GM15510 (cell line): ENCODE measurements around the gene FAM118A.

Source experiments
- POLR2A ChIP-seq: IDR thresholded peaks from 3 replicates; pipeline ENCODE4 v1.6.1; 2011; ENCODE audit warnings: borderline replicate concordance; ENCODE audit not compliant: insufficient read length; ENCODE audit errors: extremely low read depth

The FAM118A gene

DNA sequence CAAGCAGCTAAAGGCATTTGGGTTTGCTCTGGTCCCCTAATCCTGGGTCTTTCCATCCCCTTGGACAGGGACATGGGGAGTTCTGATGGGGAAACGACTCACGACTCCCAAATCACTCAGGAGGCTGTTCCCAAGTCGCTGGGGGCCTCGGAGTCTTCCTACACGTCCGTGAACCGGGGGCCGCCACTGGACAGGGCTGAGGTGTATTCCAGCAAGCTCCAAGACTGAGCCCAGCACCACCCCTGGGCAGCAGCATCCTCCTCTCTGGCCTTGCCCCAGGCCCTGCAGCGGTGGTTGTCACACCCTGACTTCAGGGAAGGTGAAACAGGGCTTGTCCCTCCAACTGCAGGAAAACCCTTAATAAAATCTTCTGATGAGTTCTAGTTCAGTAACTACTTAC, 14.2 kb upstream of the FAM118A start:
- no peak for TF ChIP-seq POLR2A

DNA sequence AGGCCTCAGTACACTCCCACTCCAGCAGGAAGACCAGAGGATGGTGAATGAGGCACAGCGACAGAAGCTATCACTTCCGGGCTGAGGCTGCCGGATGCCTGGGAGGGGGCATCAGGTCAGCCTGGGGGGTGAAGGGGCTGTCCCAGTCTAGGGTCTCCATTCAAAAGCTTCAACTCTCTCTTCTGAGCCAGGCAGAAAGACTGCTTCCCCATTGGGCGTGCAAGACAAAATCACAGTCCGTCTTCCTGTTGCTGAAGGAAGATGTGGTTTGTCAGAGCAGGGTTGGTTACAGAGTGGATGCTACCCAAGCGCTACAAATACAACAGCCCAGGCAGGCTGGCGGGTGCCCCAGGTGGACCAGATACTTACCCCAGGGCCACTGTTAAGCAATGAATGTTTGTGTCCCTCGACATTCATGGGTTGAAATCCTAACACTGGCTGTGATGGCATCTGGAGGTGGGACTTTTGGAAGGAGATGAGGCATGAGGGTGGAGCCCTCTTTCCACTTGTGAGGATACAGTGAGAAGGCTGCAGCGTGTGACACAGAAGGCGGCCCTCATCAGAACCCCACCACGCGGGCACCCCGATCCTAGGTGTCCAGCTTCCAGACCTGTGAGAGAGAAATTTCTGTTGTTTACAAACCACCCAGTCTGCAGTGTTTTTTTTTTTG, 13.0 kb upstream of the FAM118A start:
- no peak for TF ChIP-seq POLR2A

DNA sequence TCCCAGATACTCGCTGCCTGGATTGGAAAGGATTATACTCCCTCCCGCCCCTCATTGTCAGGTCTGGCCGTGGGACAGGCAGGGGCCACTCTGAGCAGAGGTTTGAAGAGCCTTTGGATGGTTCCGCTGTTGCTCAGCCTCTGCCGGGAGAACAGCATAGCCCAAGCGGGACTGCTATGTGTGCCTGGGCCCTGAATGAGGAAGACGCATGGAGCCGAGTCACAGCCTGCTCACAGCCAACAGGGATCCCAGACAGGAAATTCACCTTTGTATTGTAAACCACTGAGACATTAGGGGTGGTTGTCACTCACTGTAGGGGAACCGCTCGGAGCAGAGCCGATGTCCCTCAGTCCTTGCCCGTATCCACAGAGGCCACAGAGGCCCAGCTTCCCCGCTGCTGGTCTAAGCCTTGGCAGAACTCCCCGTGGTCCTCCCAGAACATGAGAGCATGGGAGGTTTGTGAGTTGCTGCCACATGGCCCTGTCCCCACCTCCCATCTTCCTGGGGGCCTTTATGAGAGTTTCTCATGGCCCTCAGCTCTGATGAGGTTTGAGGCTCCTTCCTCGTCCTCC, 10.7 kb upstream of the FAM118A start:
- TF ChIP-seq POLR2A = no peak

DNA sequence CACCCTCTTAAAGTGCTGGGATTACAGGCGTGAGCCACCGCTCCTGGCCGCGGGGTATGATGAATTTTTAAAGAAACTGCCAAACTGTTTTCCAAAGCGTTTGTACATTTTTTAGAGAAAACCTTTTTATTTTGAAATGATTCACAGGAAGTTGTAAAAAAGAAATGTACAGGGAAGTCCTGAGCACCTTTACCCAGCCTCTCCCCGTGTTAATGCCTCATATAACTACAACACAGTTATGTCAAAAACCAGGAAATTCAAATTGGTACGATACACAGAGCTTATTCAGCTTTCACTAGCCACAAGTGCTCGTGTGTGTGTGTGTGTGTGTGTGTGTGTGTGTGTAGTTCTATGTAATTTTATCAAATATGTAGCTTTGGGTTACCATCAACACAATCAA, 7.0 kb upstream of the FAM118A start:
- no peak for TF ChIP-seq POLR2A

DNA sequence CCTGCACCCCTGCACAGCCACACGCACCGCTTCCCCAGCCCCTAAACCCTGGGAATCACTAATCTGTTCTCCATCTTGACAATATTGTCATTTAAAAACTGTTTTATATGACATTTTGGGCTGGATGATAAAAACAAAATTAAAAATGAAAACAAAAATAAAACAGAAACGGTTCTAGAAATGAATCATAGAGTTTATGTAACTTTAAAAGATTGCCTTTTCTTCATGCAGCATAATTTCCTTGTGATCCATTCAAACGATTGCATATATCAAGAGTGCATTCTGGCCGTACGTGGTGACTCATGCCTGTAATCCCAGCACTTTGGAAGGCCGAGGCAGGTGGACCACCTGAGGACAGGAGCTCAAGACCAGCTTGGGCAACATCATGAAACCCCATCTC, 6.6 kb upstream of the FAM118A start:
- no peak for TF ChIP-seq POLR2A

DNA sequence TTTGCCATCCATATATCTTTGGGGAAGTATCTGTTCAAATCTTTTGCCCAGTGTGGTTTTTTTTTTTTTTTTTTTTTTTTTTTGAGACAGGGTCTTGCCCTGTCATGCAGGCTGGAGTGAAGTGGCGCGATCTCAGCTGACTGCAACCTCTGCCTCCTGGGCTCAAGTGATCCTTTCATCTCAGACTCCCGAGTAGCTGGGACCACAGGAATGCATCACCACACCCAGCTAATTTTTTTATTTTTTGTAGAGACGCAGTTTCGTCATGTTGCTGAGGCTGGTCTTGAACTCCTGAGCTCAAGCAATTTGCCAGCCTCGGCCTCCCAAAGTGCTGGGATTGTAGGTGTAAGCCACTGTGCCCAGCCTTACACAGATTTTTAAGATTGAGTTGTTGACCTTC, 4.8 kb upstream of the FAM118A start:
- no peak for TF ChIP-seq POLR2A

DNA sequence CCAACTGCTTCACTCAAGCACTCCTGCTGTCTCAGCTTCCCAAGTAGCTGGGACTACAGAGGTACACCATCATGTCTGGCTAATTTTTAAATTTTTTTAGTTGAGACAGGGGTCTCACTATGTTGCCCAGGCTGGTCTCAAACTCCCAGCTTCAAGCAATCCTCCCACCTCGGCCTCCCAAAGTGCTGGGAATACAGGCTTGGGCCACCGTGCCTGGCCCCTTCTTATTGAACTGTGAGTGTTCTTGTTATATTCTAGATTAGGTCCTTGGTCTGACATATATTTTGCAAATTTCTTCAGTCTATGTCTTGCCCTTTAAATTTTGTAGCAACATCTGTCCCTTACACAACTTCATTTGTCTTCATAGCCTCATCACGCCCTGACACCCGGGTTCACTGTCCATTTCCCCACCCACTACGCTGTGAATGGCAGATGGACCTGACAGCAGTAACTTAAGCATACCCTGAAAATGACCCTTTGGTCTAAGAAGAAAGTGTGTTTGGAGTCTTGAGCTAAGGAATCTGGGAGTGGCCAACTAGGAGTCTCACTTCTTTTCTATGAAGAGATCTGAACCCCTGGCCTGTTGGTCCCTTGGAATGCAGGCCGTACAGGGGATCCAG, 4.2 kb upstream of the FAM118A start:
- TF ChIP-seq POLR2A = no peak

DNA sequence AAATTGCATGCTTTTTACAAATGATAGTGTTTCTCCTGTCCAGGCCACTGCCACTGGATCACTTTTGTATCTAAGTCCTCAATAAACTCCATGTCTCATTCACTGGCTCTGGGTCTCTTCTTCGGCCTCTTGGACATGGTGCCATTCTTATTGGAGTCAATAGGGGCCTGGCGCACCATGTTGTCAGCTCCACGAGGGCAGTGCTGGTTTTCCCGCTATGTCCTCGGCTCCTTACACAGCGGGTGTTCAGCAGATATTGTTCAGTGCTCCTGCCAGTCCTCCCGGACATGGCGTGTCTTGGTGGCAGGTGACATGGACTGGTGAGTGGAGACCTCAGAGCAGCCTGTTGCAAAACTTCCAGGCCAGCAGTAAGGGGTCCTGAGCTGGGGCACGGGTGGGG, 3.6 kb upstream of the FAM118A start:
- no peak for TF ChIP-seq POLR2A

DNA sequence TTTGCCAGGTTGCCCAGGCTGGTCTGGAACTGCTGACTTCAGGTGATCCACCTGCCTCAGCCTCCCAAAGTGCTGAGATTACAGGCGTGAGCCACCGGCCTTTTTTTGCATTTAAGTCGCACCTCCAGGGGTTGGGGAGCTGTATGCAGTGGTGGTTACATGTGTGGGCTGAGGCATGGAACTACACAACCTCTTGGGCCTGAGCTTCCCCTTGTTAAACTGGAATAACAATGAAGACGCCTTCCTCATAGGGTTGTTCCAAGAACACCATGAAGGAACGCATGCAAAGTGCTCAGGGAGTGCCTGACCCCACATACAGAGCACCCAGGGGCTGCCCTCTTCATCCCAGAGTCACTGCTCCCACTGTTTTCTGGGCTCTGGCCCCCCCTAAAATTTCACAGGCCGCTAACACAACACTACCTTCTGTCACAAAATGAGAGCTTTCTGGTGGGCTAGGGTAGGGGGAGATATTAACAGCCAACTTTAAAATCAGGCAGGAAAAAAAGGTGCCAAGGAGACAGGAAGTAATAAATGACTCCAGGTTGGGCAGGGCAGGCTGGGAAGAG, 1.3 kb upstream of the FAM118A start:
- TF ChIP-seq POLR2A = no peak

DNA sequence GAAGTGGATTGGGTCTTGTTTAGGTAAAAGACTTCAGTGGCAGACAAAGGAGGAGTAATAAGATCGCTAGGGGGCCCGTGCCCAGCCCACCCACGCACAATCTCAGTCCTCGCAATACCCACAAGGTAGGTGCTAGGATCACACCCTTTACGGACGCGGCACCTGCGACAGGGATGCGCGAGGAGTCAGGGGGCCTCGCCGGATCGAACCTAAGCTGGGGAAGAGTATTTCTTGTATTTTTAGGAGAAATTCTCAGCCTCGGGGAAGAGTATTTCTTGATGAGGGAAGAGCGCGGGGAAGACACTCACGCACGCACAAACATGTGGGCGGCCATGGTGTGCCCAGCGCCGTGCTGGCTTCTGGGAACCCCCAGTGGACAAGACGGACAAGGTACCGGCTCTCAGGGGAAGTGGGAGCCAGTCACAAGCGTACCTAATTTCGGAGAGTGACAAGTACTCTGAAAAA, 745 bp upstream of the FAM118A start:
- TF ChIP-seq POLR2A = no peak

DNA sequence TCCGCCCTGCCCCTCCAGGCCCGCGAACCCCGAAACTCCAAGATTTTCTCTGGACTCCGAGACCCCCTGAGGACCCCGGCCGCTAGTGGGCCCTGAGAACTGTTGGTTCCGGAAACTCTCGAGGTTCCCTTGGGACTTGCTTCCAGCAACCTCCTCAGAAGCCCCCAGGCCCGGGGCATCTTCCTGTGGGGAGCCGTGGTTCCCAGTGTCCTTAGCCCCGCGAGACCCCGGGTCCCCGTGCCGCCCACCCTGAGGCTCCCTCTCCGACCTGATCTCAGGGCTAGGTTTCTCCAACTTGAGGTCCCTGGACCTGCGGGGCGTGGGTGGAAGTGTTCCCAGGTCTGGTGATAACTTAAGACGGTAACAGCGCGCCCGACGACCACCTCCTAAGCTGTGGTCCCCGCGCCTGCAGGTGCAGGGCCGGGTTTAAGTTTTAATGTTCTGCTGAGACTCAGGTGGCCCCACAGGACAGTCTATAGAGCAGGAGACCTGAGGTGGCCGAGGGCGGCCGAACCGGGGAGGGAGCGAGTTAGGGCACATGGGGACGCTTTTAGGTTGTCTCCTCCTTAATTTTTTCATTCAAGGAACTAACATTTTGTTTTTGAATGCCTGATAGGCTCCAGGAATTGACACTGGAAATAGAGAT, 720 bp downstream of the FAM118A start:
- no peak for TF ChIP-seq POLR2A

DNA sequence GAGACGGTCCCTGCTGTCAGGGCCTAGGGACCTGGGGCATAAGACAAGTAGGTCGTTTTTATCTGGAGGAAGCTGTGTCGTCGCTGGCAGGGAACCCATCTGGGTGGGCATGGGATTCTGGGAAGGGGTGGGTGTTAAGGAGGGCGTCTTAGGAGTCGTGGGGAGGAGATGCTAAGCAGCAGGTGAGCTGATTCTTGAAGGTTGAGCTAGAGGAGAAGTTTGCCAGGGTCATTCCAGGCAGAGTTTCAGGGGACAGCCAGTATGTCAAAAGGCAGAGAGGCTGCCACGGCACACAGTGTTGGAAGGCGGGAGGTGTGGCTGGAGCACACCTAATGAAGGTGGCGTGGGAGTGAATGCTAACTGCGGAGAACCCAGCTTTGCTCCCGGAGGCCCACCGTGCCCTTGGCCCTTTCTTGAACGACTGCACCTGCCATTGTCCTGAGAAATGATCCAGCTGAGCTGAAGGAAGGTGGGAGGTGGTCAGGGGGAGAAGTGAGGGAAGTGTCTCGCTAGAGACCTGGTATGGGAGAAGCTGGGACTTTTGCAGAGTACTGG, 1.3 kb downstream of the FAM118A start:
- no peak for TF ChIP-seq POLR2A

DNA sequence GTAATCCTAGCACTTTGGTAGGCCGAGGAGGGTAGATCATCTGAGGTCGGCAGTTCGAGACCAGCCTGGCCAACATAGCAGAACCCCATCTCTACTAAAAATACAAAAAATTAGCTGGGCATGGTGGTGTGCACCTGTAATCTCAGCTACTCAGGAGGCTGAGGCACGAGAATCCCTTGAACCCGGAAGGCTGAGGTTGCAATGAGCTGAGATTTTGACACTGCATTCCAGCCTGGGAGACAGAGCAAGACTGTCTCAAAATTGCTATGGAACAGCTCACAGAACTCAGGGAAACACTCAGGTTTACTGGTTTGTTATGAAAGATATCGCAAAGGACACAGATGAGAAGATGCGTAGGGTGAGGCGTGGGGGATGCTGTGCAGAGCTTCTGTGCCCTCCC, 2.7 kb downstream of the FAM118A start:
- no peak for TF ChIP-seq POLR2A

DNA sequence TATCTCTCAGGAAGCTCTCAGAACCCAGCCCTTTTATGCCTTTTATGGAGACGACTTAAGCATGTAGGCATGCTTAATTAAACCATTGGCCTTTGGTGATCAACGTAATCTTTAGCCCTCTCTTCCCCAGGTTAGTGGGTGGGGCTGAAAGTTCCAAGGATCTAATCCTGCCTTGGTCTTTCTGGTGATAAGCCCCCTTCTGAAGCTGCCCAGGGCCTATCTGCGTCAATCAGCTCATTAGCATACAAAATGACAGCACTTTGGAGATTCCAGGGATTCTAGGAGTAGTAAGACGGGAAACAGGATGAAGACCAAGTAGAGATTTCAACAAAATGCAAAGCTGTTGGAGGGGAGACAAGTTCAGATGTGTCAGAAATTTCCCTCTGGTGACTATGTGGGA, 3.1 kb downstream of the FAM118A start:
- no peak for TF ChIP-seq POLR2A
